Esophagus squamous epithelium (tissue), 4 donors: Measurements from ENCODE around the gene RGCC.

Experiments used
- CTCF ChIP-seq, 6 experiments: fragments of 450-650 bp in 4 of 6; fragments of 200-600 bp in 2 of 6; sonication (generic) in 2 of 6; IDR thresholded peaks; one replicate each; pipeline ENCODE4 v1.5.1; 2016 to 2019; ENCODE audit warnings: antibody characterized with exemption in 6 of 6, mild to moderate bottlenecking in 4 of 6, moderate library complexity in 4 of 6
- POLR2A ChIP-seq, 4 donors: fragments of 450-650 bp; IDR thresholded peaks; one replicate each; pipeline ENCODE4 v1.6.1; 2017; ENCODE audit warnings: antibody characterized with exemption in 4 of 4, mild to moderate bottlenecking in 4 of 4, moderate library complexity in 3 of 4

GRCh38 chr13:41411060-41411459 lies 46.3 kb upstream of the RGCC start:
- TF ChIP-seq CTCF (IDR thresholded peaks at IDR 0.05) (no peak), POLR2A (IDR thresholded peaks at IDR 0.05) (no peak)
